HG03571 (cell line): ENCODE measurements around the gene RASA2.

Experiments
- ATAC-seq: cut with Tn5 transposase; IDR thresholded peaks from one replicate; pipeline ENCODE4 v1.9.1; 2021; ENCODE audit not compliant: unreplicated experiment

Gene RASA2, protein sequence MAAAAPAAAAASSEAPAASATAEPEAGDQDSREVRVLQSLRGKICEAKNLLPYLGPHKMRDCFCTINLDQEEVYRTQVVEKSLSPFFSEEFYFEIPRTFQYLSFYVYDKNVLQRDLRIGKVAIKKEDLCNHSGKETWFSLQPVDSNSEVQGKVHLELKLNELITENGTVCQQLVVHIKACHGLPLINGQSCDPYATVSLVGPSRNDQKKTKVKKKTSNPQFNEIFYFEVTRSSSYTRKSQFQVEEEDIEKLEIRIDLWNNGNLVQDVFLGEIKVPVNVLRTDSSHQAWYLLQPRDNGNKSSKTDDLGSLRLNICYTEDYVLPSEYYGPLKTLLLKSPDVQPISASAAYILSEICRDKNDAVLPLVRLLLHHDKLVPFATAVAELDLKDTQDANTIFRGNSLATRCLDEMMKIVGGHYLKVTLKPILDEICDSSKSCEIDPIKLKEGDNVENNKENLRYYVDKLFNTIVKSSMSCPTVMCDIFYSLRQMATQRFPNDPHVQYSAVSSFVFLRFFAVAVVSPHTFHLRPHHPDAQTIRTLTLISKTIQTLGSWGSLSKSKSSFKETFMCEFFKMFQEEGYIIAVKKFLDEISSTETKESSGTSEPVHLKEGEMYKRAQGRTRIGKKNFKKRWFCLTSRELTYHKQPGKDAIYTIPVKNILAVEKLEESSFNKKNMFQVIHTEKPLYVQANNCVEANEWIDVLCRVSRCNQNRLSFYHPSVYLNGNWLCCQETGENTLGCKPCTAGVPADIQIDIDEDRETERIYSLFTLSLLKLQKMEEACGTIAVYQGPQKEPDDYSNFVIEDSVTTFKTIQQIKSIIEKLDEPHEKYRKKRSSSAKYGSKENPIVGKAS

GRCh38 chr3:141486746-141487520 is at the start of gene RASA2:
Gene RASA2, plus strand, starts transcription at chr3:141487027. Its CDS starts 57 bp downstream, at chr3:141487084.
- ATAC-seq, result peak; percentile 51

DNA sequence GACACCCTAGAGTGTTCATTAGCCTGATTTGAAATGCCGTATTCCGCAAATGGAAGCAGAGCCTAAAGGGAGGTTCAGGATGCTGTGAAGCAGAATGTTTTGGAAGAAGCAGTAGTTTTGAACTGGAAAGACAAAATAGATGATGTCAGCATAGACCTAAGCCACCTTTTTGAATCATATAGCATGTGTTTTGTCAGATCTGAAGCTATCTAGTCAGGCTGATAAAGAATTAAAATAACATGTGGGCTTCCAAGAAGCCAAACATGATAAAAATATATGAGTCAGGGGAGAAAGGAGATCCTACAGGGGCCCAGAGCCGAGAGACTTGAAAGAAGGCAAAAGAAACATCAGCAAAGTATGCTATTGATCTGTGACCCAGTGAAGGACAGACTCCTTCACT is 47.2 kb upstream of the RASA2 start:
- ATAC-seq, result no peak

GRCh38 chr3:141440942-141441341 is 45.9 kb upstream of the RASA2 start:
- ATAC-seq, result peak; percentile 18

GRCh38 chr3:141441381-141442364 is 45.2 kb upstream of the RASA2 start:
- peak; percentile 96 for ATAC-seq

GRCh38 chr3:141442446-141442845 is 44.4 kb upstream of the RASA2 start:
- no peak for ATAC-seq

GRCh38 chr3:141442914-141443313 is 43.9 kb upstream of the RASA2 start:
- ATAC-seq, result no peak

DNA sequence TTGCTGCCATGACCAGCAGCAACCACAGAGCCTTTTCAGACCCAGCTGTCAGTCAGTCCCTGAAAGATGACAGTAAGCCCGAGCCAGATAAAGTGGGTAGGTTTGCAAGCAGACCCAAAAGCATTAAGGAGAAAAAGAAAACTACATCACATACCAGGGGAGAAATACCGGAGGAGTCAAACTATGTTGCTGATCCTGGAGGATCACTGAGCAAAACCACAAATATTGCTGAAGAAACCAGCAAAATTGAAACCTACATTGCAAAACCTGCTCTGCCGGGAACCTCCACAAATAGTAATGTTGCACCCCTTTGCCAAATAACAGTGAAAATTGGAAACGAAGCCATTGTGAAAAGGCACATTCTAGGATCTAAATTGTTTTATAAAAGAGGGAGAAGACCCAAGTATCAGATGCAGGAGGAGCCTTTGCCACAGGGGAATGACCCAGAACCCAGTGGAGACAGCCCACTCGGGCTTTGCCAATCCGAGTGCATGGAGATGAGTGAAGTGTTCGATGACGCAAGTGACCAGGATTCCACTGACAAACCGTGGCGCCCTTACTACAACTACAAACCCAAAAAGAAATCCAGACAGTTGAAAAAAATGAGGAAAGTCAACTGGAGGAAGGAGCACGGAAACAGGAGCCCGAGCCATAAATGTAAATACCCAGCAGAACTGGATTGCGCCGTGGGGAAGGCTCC is 42.1 kb upstream of the RASA2 start:
- no peak for ATAC-seq

- no peak for ATAC-seq
Measured at GRCh38 chr3:141445990-141446389, 40.8 kb upstream of the RASA2 start.

DNA sequence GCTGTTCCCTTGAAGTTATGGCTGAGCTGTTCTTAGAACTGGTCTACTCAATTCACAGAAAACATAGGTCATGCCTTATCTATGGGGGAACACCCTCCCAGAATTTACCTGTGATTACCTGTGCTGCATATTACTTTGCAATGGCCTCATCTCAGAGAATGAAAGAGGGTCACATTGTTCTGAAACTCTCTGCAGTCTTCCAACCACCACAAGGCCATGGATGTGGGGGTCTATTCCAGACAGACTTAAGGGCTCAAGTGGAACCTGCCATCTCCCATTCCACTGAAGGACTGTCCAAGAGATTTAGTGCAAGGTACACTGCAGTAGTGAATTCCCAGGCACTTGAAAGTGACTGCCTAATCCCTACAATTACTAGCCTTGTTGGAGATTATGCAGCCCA is 40.1 kb upstream of the RASA2 start:
- no peak for ATAC-seq

GRCh38 chr3:141447383-141447782 is 39.4 kb upstream of the RASA2 start:
- no peak for ATAC-seq

GRCh38 chr3:141448606-141449220 is 38.1 kb upstream of the RASA2 start:
- no peak for ATAC-seq

GRCh38 chr3:141449424-141449823 is 37.4 kb upstream of the RASA2 start:
- no peak for ATAC-seq

DNA sequence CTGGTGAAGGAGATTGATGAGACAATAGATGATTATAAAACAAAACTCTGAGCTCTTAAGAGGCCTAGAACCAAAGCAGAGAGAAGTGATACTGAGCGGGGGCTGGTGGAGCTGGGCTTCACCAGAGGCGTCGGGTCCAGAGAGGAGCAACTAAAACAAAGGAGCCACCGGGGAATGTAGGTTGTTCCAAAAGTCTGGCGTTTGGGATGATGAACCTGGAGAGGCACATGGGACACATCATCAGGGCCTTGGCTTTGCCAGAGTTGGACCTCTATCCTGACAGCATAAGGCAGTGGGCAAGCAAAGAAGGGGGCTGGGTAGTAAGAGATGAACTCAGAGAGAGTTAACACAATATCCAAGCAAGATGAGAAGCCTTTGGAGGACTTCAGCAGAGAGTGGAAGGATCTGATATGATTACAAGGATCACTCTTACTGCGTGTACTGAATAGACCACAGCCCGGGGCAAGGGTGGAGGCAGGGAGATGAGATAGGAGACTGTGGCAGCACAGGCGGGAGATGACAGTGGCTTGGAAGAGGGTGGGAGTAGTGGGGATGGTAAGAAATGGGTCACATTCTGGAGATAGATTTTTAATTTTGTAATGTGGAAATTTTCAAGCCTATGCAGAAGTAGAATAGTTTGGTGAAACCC is 36.0 kb upstream of the RASA2 start:
- no peak for ATAC-seq

- ATAC-seq, result peak; percentile 85
Measured at GRCh38 chr3:141452045-141452444, 34.8 kb upstream of the RASA2 start.

DNA sequence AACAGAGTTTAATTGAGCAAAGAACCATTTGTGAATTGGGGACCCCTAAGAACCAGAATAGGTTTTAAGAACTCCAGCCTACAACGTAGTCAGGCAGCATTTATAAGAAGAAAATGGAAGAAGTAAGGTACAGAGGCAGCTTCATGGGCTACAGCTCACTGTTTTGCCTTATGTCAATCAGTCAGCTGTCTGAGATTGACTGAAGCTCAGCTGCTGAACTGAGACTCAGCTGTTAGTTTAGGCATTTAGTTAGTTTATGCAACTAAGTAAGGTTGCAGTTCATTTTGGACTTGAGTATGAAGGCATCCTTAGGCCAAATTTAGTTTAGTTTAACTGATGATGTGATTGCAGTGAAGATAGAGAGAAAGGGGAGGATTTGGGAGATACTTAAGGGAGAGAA is 34.1 kb upstream of the RASA2 start:
- no peak for ATAC-seq

DNA sequence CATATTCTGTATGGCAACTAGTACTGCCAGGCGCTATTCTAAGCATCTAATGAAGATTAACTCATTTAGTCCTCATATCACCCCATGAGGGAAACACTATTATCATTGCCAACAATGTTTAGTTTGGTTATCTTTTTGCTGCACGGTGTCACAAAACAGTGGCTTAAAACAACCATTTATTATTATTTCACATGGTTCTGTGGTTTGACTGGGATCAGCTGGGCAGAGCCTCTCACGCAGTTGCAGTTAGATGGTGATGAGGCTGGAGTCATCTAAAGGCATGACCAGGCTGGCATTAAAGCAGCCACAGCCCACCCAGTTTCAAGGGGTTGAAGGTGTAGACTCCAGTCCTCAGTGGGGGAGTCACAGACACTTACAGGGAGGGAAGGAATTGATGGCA is 32.8 kb upstream of the RASA2 start:
- no peak for ATAC-seq

GRCh38 chr3:141454906-141455602 is 31.8 kb upstream of the RASA2 start:
- ATAC-seq, result peak; percentile 52
